ENCODE data around the gene PDK3. TPM values are rescaled to one million over a fixed set of nuclear protein-coding genes. Genes with fewer than 3 reads are reported as not detected.

The PDK3 gene
- total RNA-seq, 1 experiment from 2014 or later = 9.6 TPM

DNA sequence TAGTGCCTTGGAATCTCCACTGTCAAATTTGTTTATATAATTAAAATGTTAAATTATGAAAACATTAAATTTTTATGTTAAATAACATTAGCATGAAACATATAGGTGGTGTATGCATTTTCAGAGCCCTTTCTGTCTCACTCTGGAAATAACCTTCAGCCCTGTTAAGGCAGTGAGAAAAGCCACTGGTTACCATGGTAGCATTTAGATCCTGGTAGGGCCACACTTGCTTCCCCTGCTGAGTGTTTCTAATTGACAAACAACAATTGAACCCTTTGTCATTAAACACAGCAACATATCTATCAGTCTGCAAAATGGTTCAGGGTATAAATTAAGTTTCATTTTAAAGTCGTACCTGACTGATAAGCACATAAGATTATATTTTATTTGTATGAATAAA, 63.5 kb downstream of the PDK3 start:
- Histone ChIP-seq H3K4me3 (replicated peaks in 1 of 2; ENCODE audit: low read depth in 1 of 2, low read length in 2 of 2) (no peak overlapping the region), H3K27ac (ENCODE audit: low read depth, low read length) (no peak overlapping the region), H2AFZ (ENCODE audit: low read depth, low read length, poor library complexity, severe bottlenecking) (no peak overlapping the region), H3K4me1 (ENCODE audit: control insufficient read depth in 1 of 2, insufficient read depth in 2 of 2, low read length in 2 of 2) (no peaks in the 10 kb centered on the region), H3K79me2 (ENCODE audit: insufficient read depth, low read length) (no peaks in the 10 kb centered on the region), H4K20me1 (ENCODE audit: insufficient read depth) (no peaks in the 10 kb centered on the region), H3K9ac (ENCODE audit: low read length) (no peak overlapping the region), H3K9me2 (ENCODE audit: insufficient read depth) (no peaks in the 10 kb centered on the region), H3K27me3 (ENCODE audit: insufficient read depth, low read length) (no peaks in the 10 kb centered on the region), H3K4me2 (ENCODE audit: low read length) (no peak overlapping the region), H3K36me3 (ENCODE audit: control insufficient read depth in 1 of 2, insufficient read depth in 2 of 2, low read length in 2 of 2) (no peaks in the 10 kb centered on the region), H3K9me3 (ENCODE audit: control insufficient read depth in 1 of 2, insufficient read depth in 1 of 2, low read depth in 1 of 2, low read length in 2 of 2) (no peaks in the 10 kb centered on the region)
- ChIA-PET POLR2A (no interaction called here), CTCF (no interaction called here), RAD21 (ENCODE audit: low non-redundant PET in 1 of 2, low total read pairs in 2 of 2, uncharacterized antibody in 2 of 2, unreplicated experiment in 2 of 2) (no interaction called here)
- DNase-seq (ENCODE audit: low read depth, low spot score) (no peak), ATAC-seq (no peak)
- intact Hi-C loops (cut with micrococcal nuclease) = no loop called here
- BruUV-seq (replicated peaks) = no TSS peak
- TF ChIP-seq RAD21 (IDR thresholded peaks at IDR 0.05; ENCODE audit: low read depth) (no peak), ZNF274 (IDR thresholded peaks at IDR 0.05; ENCODE audit: low read depth, low read length) (no peak), SIN3A (IDR thresholded peaks at IDR 0.05; ENCODE audit: low read depth) (no peak), CEBPB (IDR thresholded peaks at IDR 0.05; ENCODE audit: low read depth) (no peak)

- TF ChIP-seq ELF1 (IDR thresholded peaks at IDR 0.05; ENCODE audit: borderline replicate concordance, low read depth) (no peak), CTCF (IDR thresholded peaks at IDR 0.05 in 2 of 3, conservative IDR thresholded peaks at IDR 0.05 in 1 of 3; ENCODE audit: borderline replicate concordance in 1 of 3, insufficient read depth in 1 of 3, low read depth in 2 of 3, low read length in 2 of 3) (no peak), SP1 (IDR thresholded peaks at IDR 0.05; ENCODE audit: low read depth) (no peak)
- TF ChIP-seq, protein P1, sequence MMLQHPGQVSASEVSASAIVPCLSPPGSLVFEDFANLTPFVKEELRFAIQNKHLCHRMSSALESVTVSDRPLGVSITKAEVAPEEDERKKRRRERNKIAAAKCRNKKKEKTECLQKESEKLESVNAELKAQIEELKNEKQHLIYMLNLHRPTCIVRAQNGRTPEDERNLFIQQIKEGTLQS (IDR thresholded peaks at IDR 0.05) = no peak
- no TSS peak for BruUV-seq (replicated peaks)
- ChIA-PET RAD21 (ENCODE audit: low non-redundant PET in 1 of 2, low total read pairs in 2 of 2, uncharacterized antibody in 2 of 2, unreplicated experiment in 2 of 2) (no interaction called here), CTCF (no interaction called here), POLR2A (no interaction called here)
- Histone ChIP-seq H3K9me3 (ENCODE audit: control insufficient read depth in 1 of 2, insufficient read depth in 1 of 2, low read depth in 1 of 2, low read length in 2 of 2) (no peaks in the 10 kb centered on the region), H4K20me1 (ENCODE audit: insufficient read depth) (no peaks in the 10 kb centered on the region), H2AFZ (ENCODE audit: low read depth, low read length, poor library complexity, severe bottlenecking) (no peak overlapping the region), H3K9ac (ENCODE audit: low read length) (no peak overlapping the region), H3K79me2 (ENCODE audit: insufficient read depth, low read length) (no peaks in the 10 kb centered on the region), H3K4me3 (replicated peaks in 1 of 2; ENCODE audit: low read depth in 1 of 2, low read length in 2 of 2) (no peak overlapping the region), H3K4me2 (ENCODE audit: low read length) (no peak overlapping the region), H3K27me3 (ENCODE audit: insufficient read depth, low read length) (no peaks in the 10 kb centered on the region), H3K9me2 (ENCODE audit: insufficient read depth) (no peaks in the 10 kb centered on the region), H3K4me1 (ENCODE audit: control insufficient read depth in 1 of 2, insufficient read depth in 2 of 2, low read length in 2 of 2) (no peaks in the 10 kb centered on the region), H3K36me3 (ENCODE audit: control insufficient read depth in 1 of 2, insufficient read depth in 2 of 2, low read length in 2 of 2) (no peaks in the 10 kb centered on the region), H3K27ac (ENCODE audit: low read depth, low read length) (no peak overlapping the region)
- intact Hi-C loops (cut with micrococcal nuclease) = no loop called here
- no peak for DNase-seq (ENCODE audit: low read depth, low spot score)
- ATAC-seq = no peak
These were observed 71.5 kb downstream of the PDK3 start for GRCh38 chrX:24536551-24536950.

Measured in HCT116 (cell line).